Occipital lobe (tissue), 2 donors: ENCODE measurements around the gene RCE1. TPM values are rescaled to one million over a fixed set of nuclear protein-coding genes. Genes with fewer than 3 reads are reported as not detected.

ENCODE experiments used
- DNase-seq: peaks from one replicate; lab custom pipeline; 2025; lab: John Stamatoyannopoulos, UW
- total RNA-seq: library from RNA; depleted of rRNA; stranded (reverse); fragments of >200 nt; gene quantifications from one replicate; pipeline ENCODE4 v1.2.3, GENCODE V29; 2014

Gene RCE1
- total RNA-seq, 1 donor from 2014 or later: 12.2 TPM

GRCh38 chr11:66885469-66885868 lies 42.2 kb downstream of the RCE1 start:
- no peak for DNase-seq

GRCh38 chr11:66885950-66886440 lies 42.8 kb downstream of the RCE1 start:
- no peak for DNase-seq

- DNase-seq: no peak
Observed at GRCh38 chr11:66886671-66887221, 43.5 kb downstream of the RCE1 start.

GRCh38 chr11:66887526-66887925 lies 44.3 kb downstream of the RCE1 start:
- DNase-seq: no peak

- DNase-seq: no peak
Observed at GRCh38 chr11:66888282-66888681, 45.0 kb downstream of the RCE1 start.

GRCh38 chr11:66889960-66890359 lies 46.7 kb downstream of the RCE1 start:
- DNase-seq: no peak

GRCh38 chr11:66891851-66892660 lies 48.8 kb downstream of the RCE1 start:
- peak; percentile 59 for DNase-seq

- no peak for DNase-seq
Observed at GRCh38 chr11:66892911-66893310, 49.7 kb downstream of the RCE1 start.

- no peak for DNase-seq
Observed at GRCh38 chr11:66894141-66894540, 50.9 kb downstream of the RCE1 start.

Other genes starting within 250 kb of the RCE1 start
- 31.8 TPM for gene RBM14, start 226.8 kb upstream of the RCE1 start, total RNA-seq
- gene RBM4, start 204.7 kb upstream of the RCE1 start, total RNA-seq: 133 TPM
- 94.5 TPM for gene RBM4B, start 165.6 kb upstream of the RCE1 start, total RNA-seq
- 105 TPM for gene SPTBN2, start 114.2 kb upstream of the RCE1 start, total RNA-seq
- gene LRFN4, start 13.6 kb downstream of the RCE1 start, total RNA-seq: 47.7 TPM
- gene PC, start 114.9 kb downstream of the RCE1 start, total RNA-seq: 9.5 TPM
- gene C11orf86, start 131.9 kb downstream of the RCE1 start, total RNA-seq: not detected
- 0.62 TPM for gene SYT12, start 179.7 kb downstream of the RCE1 start, total RNA-seq
- not detected for gene RHOD, start 213.4 kb downstream of the RCE1 start, total RNA-seq